Activated CD8-positive, alpha-beta T cell treated with anti-CD3 and anti-CD28 coated beads for 36 hours (primary cell): ENCODE data around the gene PTRHD1. TPM values are rescaled to one million over a fixed set of nuclear protein-coding genes. Genes with fewer than 3 reads are reported as not detected.

Experiments used
- ATAC-seq: fragments of 200-7000 bp; cut with Tn5 transposase; one replicate; pipeline ENCODE4 v1.10.0; 2021; ENCODE audit warnings: mild to moderate bottlenecking, moderate library complexity
- CTCF ChIA-PET: fragments of 350-600 bp; sonication (Branson Sonifier 250); formaldehyde crosslinking; loops from one replicate; lab custom pipeline; 2021; ENCODE audit warnings: antibody characterized with exemption; lab: Charles Lee
- POLR2A ChIA-PET: fragments of 350-600 bp; sonication (Branson Sonifier 250); formaldehyde crosslinking; loops from one replicate; lab custom pipeline; 2021; ENCODE audit warnings: antibody characterized with exemption; lab: Charles Lee
- DNase-seq: peaks from one replicate; pipeline ENCODE4 v3.0.0-alpha.2; 2020
- H3K27ac Mint-ChIP-seq: one replicate; pipeline ENCODE4 v1.8.0; 2021; ENCODE audit warnings: mild to moderate bottlenecking, mixed read lengths
- H3K27me3 Mint-ChIP-seq: one replicate; pipeline ENCODE4 v1.8.0; 2021; ENCODE audit warnings: mixed read lengths
- H3K36me3 Mint-ChIP-seq: one replicate; pipeline ENCODE4 v1.8.0; 2021; ENCODE audit warnings: low read depth, mixed read lengths
- H3K4me1 Mint-ChIP-seq: one replicate; pipeline ENCODE4 v1.8.0; 2021; ENCODE audit warnings: low read depth, mixed read lengths
- H3K4me3 Mint-ChIP-seq: one replicate; pipeline ENCODE4 v1.8.0; 2021; ENCODE audit warnings: mild to moderate bottlenecking, moderate library complexity, mixed read lengths
- H3K9me3 Mint-ChIP-seq: one replicate; pipeline ENCODE4 v1.8.0; 2021; ENCODE audit warnings: mixed read lengths
- intact Hi-C: fragments of 100-400 bp; cut with micrococcal nuclease; formaldehyde crosslinking; loops from one replicate; pipeline ENCODE4 v1.10.0; 2022
- total RNA-seq, 2 experiments: library from RNA; stranded (reverse); gene quantifications; one replicate each; pipeline ENCODE4 v1.2.3, GENCODE V29; 2021
- TF ChIP-seq, protein P1 (sequence below): fragments of 200-600 bp; IDR thresholded peaks from one replicate; pipeline ENCODE4 v1.8.0; 2022; ENCODE audit warnings: antibody characterized with exemption, mild to moderate bottlenecking

PTRHD1 gene
- total RNA-seq, 2 experiments from 2014 or later, result 23.2 to 24.9 TPM

DNA sequence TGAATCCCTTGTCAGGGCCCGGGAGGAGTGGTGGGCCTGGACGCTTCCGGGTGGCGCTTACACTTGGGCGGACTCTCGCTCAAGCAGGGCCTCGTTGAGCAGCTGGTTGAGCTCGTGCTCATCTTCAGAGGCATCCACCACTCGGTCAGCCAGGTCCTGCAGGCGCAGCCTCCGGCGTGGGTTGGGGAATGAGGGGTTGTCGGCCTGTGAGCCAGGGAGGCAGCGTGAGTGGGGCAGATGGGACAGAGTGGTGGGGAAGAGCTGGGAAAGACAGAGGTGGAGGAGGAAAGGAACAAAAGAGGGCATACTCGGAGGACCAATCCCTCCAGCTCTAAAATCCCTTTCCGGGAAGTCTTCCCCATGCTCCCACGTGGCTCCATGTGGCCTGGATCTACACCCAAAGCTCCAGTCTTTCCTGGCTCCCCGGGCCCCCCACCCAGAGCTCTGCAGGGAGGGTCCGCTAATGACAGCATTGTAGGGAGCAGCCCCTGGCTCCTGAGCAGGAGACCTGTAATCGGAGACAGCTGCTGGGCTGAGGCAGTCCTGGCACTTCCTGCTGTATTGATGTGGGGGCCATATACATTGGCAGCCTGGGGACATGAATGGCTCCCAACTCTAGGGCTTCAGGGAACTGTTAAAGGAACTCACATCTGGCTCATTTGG is 41.7 kb upstream of the PTRHD1 start:
- CTCF ChIA-PET, result no interaction called here
- intact Hi-C loops, result no loop called here
- Mint-ChIP-seq H3K27ac (no peak overlapping the region), H3K9me3 (no peaks in the 10 kb centered on the region), H3K36me3 (peaks cover 18% of the 10 kb centered on the region), H3K4me1 (no peaks in the 10 kb centered on the region), H3K4me3 (no peak overlapping the region), H3K27me3 (no peaks in the 10 kb centered on the region)
- POLR2A ChIA-PET, result no interaction called here
- no peak for ATAC-seq
- no peak for DNase-seq
- TF ChIP-seq, protein P1, sequence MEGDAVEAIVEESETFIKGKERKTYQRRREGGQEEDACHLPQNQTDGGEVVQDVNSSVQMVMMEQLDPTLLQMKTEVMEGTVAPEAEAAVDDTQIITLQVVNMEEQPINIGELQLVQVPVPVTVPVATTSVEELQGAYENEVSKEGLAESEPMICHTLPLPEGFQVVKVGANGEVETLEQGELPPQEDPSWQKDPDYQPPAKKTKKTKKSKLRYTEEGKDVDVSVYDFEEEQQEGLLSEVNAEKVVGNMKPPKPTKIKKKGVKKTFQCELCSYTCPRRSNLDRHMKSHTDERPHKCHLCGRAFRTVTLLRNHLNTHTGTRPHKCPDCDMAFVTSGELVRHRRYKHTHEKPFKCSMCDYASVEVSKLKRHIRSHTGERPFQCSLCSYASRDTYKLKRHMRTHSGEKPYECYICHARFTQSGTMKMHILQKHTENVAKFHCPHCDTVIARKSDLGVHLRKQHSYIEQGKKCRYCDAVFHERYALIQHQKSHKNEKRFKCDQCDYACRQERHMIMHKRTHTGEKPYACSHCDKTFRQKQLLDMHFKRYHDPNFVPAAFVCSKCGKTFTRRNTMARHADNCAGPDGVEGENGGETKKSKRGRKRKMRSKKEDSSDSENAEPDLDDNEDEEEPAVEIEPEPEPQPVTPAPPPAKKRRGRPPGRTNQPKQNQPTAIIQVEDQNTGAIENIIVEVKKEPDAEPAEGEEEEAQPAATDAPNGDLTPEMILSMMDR, result no peak

DNA sequence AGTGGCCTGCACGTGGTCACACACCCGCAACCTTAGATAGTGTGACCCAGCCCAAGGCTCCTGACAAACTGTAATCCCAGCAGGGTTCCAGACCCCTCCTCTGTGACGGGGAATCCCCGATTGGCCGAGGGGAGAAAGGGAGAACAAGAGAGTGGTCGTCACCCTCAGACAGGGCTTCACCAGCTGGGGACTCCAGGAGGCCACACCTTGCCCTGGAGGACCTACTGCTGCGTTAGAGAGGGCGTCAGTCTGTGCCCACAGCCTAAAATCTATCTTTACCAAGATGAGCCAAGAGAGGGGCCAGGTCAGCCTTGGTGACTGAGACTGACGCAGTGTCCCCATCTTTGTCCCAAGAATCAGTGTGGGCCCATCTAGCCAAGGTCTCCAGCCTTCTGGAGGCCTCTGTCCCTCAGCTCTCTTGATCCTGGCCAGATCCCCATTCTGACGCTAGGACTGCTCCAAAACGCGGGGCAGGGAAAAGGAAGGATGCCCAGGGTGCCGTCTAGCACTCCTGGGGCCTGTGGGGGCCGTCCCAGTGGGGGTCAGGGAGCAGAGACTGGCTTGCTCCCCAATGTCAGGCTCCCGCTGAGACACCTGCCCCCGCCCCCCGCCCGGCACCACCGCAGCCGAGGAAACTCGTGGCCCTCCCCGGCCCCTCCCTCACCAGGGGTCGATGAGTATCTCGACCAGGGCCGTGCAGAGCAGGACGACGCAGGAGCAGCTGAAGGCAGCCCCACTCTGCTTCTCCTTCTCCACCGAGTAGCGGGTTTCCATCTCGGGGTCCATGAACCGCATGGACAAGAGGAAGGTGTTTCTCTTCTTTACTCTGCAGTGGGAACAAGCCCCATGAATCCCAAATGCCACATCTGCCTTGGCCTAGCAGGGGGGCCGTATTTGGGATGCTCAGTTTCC is 40.9 kb upstream of the PTRHD1 start:
- TF ChIP-seq, protein P1, result no peak
- no peak overlapping the region for H3K4me3 Mint-ChIP-seq

DNA sequence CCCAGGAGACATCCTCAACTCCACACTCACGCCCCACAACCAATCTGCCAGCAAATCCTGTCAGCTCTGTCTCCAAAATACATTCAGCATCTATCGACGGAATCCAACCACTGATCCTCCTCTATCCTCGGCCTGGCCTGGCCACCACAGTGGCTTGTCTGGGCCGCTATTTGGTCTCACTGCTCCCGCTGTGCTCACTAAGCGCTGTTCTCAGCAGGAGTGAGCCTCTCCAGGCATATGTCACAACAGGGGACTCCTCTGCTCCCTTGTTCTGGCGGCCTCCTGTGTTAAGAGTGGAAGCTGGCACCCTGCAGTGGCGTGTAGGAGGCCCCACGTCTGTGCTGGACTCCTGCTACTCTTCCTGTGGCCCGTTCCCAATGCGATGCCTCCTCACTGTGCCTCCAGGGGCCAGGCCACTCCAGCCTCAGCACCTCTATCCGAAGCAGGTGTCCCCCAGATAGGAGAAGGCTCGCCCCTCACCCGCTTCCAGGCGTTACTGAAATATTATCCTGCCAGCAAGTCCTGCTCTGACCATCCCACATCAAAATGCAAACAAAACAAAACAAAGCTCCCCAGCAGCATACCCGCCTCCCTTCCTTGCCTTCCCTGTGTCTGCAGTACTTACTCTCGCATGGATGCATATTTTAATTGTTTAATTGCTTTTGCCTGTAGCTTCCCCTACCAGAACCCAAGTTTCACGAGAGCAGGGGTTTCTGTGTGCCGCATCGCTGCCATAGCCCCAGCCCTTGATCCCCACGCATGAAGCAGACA is 39.9 kb upstream of the PTRHD1 start:
- ChIA-PET CTCF (interaction anchor here (0.9 kb wide), 1 partner anchor 411 kb away, joined by 4 read pairs; no protein-coding TSS in a partner anchor), POLR2A (no interaction called here)
- H3K27ac Mint-ChIP-seq, result no peak overlapping the region
- intact Hi-C loops, result no loop called here
- ATAC-seq (no peak), DNase-seq (no peak)
- TF ChIP-seq, protein P1, result no peak
- no peaks in the 10 kb centered on the region for H3K27me3 Mint-ChIP-seq
- H3K36me3 Mint-ChIP-seq, result peaks cover 18% of the 10 kb centered on the region
- no peaks in the 10 kb centered on the region for H3K4me1 Mint-ChIP-seq
- no peak overlapping the region for H3K4me3 Mint-ChIP-seq
- H3K9me3 Mint-ChIP-seq, result no peaks in the 10 kb centered on the region

More for the DNA sequence above, 40.9 kb upstream of the PTRHD1 start:
- POLR2A ChIA-PET, result no interaction called here
- intact Hi-C loops, result no loop called here
- Mint-ChIP-seq H3K9me3 (no peaks in the 10 kb centered on the region), H3K27ac (no peak overlapping the region), H3K4me1 (no peaks in the 10 kb centered on the region), H3K36me3 (peaks cover 18% of the 10 kb centered on the region), H3K27me3 (no peaks in the 10 kb centered on the region)
- CTCF ChIA-PET, result interaction anchor here (0.9 kb wide), 1 partner anchor 412 kb away, joined by 4 read pairs; no protein-coding TSS in a partner anchor
- DNase-seq (no peak), ATAC-seq (no peak)

DNA sequence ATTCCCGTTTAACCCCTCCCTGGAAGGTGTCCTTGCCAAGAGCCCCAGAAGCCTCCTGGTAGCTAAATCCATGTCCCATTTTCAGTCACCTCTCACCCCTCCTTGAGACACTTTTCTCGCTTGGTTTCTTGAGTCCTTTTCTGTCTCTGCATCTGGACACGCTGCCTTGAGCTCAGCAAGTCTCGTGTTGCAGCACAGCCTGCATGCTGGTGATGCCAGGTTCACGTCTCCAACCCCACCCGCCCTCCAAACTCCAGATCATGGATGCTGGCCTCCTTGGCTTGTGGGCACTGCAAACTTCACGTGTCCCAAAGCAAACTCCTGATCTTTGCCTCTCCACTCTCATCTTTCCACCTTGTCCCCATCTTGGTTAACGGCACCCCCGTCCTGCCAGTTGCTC is 39.3 kb upstream of the PTRHD1 start:
- Mint-ChIP-seq H3K27me3 (no peaks in the 10 kb centered on the region), H3K27ac (no peak overlapping the region), H3K4me3 (no peak overlapping the region), H3K4me1 (peaks cover 2% of the 10 kb centered on the region), H3K36me3 (peaks cover 20% of the 10 kb centered on the region), H3K9me3 (no peaks in the 10 kb centered on the region)
- TF ChIP-seq, protein P1, result no peak
- intact Hi-C loops, result no loop called here
- no peak for ATAC-seq
- ChIA-PET POLR2A (no interaction called here), CTCF (interaction anchor here (1.4 to 5.5 kb wide), 2 partner anchors 19 to 411 kb away, joined by 3 to 63 read pairs; no protein-coding TSS in a partner anchor)
- no peak for DNase-seq
